GM12873 (cell line): Measurements from ENCODE around the gene COL16A1.

Source experiments
- CTCF ChIP-seq: IDR thresholded peaks from 2 replicates; pipeline ENCODE4 v1.5.1; 2012; ENCODE audit warnings: low read depth, mild to moderate bottlenecking, moderate library complexity, low read length, control low read depth; ENCODE audit not compliant: insufficient read depth; ENCODE audit errors: missing control alignments

The COL16A1 gene

GRCh38 chr1:31648641-31649357 is 55.0 kb downstream of the COL16A1 start:
- TF ChIP-seq CTCF = no peak

DNA sequence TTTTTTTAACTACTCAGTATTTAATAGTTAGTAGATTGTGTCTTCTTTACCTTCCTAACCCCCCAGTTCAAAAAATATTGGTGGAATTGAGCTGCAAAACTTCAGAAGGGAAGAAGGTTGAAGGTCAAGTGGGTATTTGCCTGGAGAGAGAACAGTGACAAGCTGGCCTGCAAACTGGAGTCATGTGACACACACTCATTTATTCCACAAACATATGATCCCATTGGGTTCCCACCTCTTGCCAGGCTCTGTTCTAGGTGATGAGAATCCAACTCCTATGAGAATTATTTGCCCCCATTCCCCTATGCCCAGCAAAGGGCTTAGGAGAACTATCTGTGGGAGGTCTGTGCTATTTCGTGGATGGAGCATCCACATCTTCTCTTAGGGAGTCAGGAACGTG is 55.6 kb downstream of the COL16A1 start:
- no peak for TF ChIP-seq CTCF

GRCh38 chr1:31647106-31647505 is 56.7 kb downstream of the COL16A1 start:
- no peak for TF ChIP-seq CTCF

- TF ChIP-seq CTCF = no peak
These were observed 57.4 kb downstream of the COL16A1 start for GRCh38 chr1:31646259-31646960.

GRCh38 chr1:31645274-31645568 is 58.6 kb downstream of the COL16A1 start:
- TF ChIP-seq CTCF = no peak

GRCh38 chr1:31644560-31645273 is 59.1 kb downstream of the COL16A1 start, which contains the start of gene PEF1:
TSS of gene PEF1 (minus strand) at chr1:31644876. CDS start at chr1:31644864, 12 bp downstream.
- no peak for TF ChIP-seq CTCF

- no peak for TF ChIP-seq CTCF
These were observed 59.7 kb downstream of the COL16A1 start for GRCh38 chr1:31643976-31644559.
